Measurements from ENCODE around the gene CDC42SE2.

- TF ChIP-seq REST (IDR thresholded peaks at IDR 0.05; ENCODE audit: insufficient replicate concordance, low read depth) (no peak), CTCF (IDR thresholded peaks at IDR 0.05; ENCODE audit: insufficient read depth, low read length) (no peak), POLR2AphosphoS5 (IDR thresholded peaks at IDR 0.05; ENCODE audit: low read depth) (no peak), GABPA (IDR thresholded peaks at IDR 0.05; ENCODE audit: low read depth) (no peak)
Observed at GRCh38 chr5:131416729-131417128, 152.9 kb downstream of the CDC42SE2 start.
